ENCODE data around the gene FHAD1.

DNA sequence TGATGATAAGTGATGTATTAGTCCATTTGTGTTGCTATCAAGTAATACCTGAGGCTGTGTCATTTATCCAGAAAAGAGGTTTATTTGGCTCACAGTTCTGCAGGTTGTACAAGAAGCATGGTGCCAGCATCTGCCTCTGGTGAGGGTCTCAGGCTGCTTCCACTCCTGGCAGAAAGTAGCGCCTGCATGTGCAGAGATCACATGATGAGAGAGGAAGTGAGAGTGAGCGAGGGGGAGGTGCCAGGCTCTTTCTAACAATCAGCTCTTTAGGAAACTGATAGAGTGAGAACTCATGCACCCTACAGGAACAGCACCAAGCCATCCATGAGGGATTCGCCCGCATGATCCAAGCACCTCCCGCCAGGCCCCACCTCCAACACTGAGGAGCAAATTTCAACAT, 2.2 kb upstream of the FHAD1 start:
- TF ChIP-seq HNF4G (IDR thresholded peaks at IDR 0.05; ENCODE audit: borderline replicate concordance, low read depth, low read length) (no peak), HNF4G (CRISPR knock-in tag; IDR thresholded peaks at IDR 0.05; ENCODE audit: borderline replicate concordance, low read depth) (no peak), POLR2A (IDR thresholded peaks at IDR 0.05; ENCODE audit: insufficient read depth in 1 of 2, low read depth in 2 of 2, low read length in 2 of 2) (no peak), CBFB (CRISPR knock-in tag; IDR thresholded peaks at IDR 0.05) (no peak), IKZF1 (IDR thresholded peaks at IDR 0.05) (no peak)
- TF ChIP-seq, protein P1, sequence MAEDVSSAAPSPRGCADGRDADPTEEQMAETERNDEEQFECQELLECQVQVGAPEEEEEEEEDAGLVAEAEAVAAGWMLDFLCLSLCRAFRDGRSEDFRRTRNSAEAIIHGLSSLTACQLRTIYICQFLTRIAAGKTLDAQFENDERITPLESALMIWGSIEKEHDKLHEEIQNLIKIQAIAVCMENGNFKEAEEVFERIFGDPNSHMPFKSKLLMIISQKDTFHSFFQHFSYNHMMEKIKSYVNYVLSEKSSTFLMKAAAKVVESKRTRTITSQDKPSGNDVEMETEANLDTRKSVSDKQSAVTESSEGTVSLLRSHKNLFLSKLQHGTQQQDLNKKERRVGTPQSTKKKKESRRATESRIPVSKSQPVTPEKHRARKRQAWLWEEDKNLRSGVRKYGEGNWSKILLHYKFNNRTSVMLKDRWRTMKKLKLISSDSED (CRISPR knock-in tag; IDR thresholded peaks at IDR 0.05) = no peak

Measured in HepG2 (cell line).